B cell (primary cell): Measurements from ENCODE around the gene UMOD. TPM values are rescaled to one million over a fixed set of nuclear protein-coding genes. Genes with fewer than 3 reads are reported as not detected.

Source experiments
- ATAC-seq: fragments of 200-7000 bp; cut with Tn5 transposase; one replicate; pipeline ENCODE4 v1.10.0; 2021; ENCODE audit warnings: low read depth, mild to moderate bottlenecking, moderate number of reproducible peaks, moderate library complexity
- CTCF ChIA-PET: fragments of 350-600 bp; sonication (Branson Sonifier 250); formaldehyde crosslinking; loops from one replicate; lab custom pipeline; 2021; ENCODE audit warnings: antibody characterized with exemption, inconsistent platforms; lab: Charles Lee
- POLR2A ChIA-PET: fragments of 350-600 bp; sonication (Branson Sonifier 250); formaldehyde crosslinking; loops from one replicate; lab custom pipeline; 2021; ENCODE audit warnings: antibody characterized with exemption; lab: Charles Lee
- DNase-seq: peaks from one replicate; pipeline ENCODE4 v3.0.0; 2013
- H2AFZ ChIP-seq: 2 replicates; pipeline ENCODE4 v1.6.1; 2012; ENCODE audit warnings: mild to moderate bottlenecking, low read depth, low read length; ENCODE audit not compliant: insufficient read depth, poor library complexity, severe bottlenecking
- H3K27ac ChIP-seq, 2 donors: 1 replicate in 1 of 2; 2 replicates in 1 of 2; pipeline ENCODE4 v1.5.1; 2012 to 2013; ENCODE audit warnings: low read length in 2 of 2, mild to moderate bottlenecking in 2 of 2, moderate library complexity in 1 of 2
- H3K27me3 ChIP-seq, 4 experiments: fragments of 200-600 bp in 1 of 4; sonication (generic) in 1 of 4; replicated peaks in 1 of 4; 1 replicate in 2 of 4; 2 replicates in 2 of 4; pipeline versions ENCODE4 v1.6.1 to v1.7.0; 2013 to 2016; ENCODE audit warnings: low read length in 3 of 4, mild to moderate bottlenecking in 2 of 4, mixed read lengths in 1 of 4, moderate library complexity in 1 of 4; ENCODE audit not compliant: insufficient read depth in 4 of 4, control insufficient read depth in 3 of 4; ENCODE audit errors: control extremely low read depth in 1 of 4
- H3K36me3 ChIP-seq, 2 experiments: replicated peaks in 1 of 2; 1 replicate in 1 of 2; 2 replicates in 1 of 2; pipeline versions ENCODE4 v1.6.1 to v1.7.1; 2013; ENCODE audit warnings: low read length in 1 of 2; ENCODE audit not compliant: insufficient read depth in 2 of 2, control insufficient read depth in 1 of 2; ENCODE audit errors: control extremely low read depth in 1 of 2, extremely low read depth in 1 of 2
- H3K4me1 ChIP-seq, 2 donors: fragments of 200-600 bp in 1 of 2; sonication (generic) in 1 of 2; 1 replicate in 1 of 2; 2 replicates in 1 of 2; pipeline versions ENCODE4 v1.5.1 to v1.6.1; 2013 to 2017; ENCODE audit warnings: low read length in 2 of 2; ENCODE audit not compliant: control insufficient read depth in 2 of 2, insufficient read depth in 2 of 2
- H3K4me2 ChIP-seq: replicated peaks from 2 replicates; pipeline ENCODE3; 2012; ENCODE audit warnings: mild to moderate bottlenecking, low read depth, low read length; ENCODE audit not compliant: poor library complexity, severe bottlenecking
- H3K4me3 ChIP-seq, 5 experiments: fragments of 200-600 bp in 1 of 5; sonication (generic) in 1 of 5; 1 replicate in 3 of 5; 2 replicates in 2 of 5; pipeline versions ENCODE4 v1.5.1 to v1.7.0; 2011 to 2016; ENCODE audit warnings: low read length in 4 of 5, mild to moderate bottlenecking in 4 of 5, low read depth in 2 of 5, control low read depth in 1 of 5, moderate library complexity in 1 of 5; ENCODE audit not compliant: insufficient read depth in 1 of 5; ENCODE audit errors: control extremely low read depth in 1 of 5, extremely low read depth in 1 of 5
- H3K79me2 ChIP-seq: fragments of 200-600 bp; sonication (generic); one replicate; pipeline ENCODE4 v1.6.0; 2016; ENCODE audit warnings: low read length; ENCODE audit not compliant: control insufficient read depth, insufficient read depth
- H3K9ac ChIP-seq: fragments of 200-600 bp; sonication (generic); 2 replicates; pipeline ENCODE4 v1.6.1; 2017; ENCODE audit warnings: mild to moderate bottlenecking, low read length, moderate library complexity
- H3K9me3 ChIP-seq, 3 donors: one replicate each; pipeline versions ENCODE4 v1.6.1 to v1.7.1; 2013; ENCODE audit warnings: low read length in 2 of 3; ENCODE audit not compliant: control insufficient read depth in 2 of 3, insufficient read depth in 1 of 3; ENCODE audit errors: control extremely low read depth in 1 of 3
- H4K20me1 ChIP-seq: 2 replicates; pipeline ENCODE4 v1.6.0; 2012; ENCODE audit warnings: mild to moderate bottlenecking, low read length; ENCODE audit not compliant: insufficient read depth, control insufficient read depth, poor library complexity, severe bottlenecking
- H3K27ac Mint-ChIP-seq: one replicate; pipeline ENCODE4 v1.8.0; 2021; ENCODE audit warnings: mixed read lengths
- H3K27me3 Mint-ChIP-seq: one replicate; pipeline ENCODE4 v1.8.0; 2021; ENCODE audit warnings: mixed read lengths
- H3K4me1 Mint-ChIP-seq: one replicate; pipeline ENCODE4 v1.8.0; 2021; ENCODE audit warnings: mixed read lengths
- H3K4me3 Mint-ChIP-seq: one replicate; pipeline ENCODE4 v1.8.0; 2021; ENCODE audit warnings: mixed read lengths
- H3K9me3 Mint-ChIP-seq: one replicate; pipeline ENCODE4 v1.8.0; 2022; ENCODE audit warnings: mixed read lengths; ENCODE audit not compliant: insufficient read depth
- EZH2 ChIP-seq: IDR thresholded peaks from 2 replicates; pipeline ENCODE4 v1.6.1; 2012; ENCODE audit warnings: borderline replicate concordance, low read depth, mild to moderate bottlenecking, moderate library complexity, low read length; ENCODE audit not compliant: insufficient read depth, poor library complexity, severe bottlenecking
- WGBS: methylation state at CpG from one replicate; pipeline ENCODE4 v1.1.5; 2013; ENCODE audit warnings: missing lambda C conversion rate; ENCODE audit not compliant: insufficient coverage; 5-methylcytosine and 5-hydroxymethylcytosine counted together
- intact Hi-C: fragments of 100-400 bp; cut with micrococcal nuclease; formaldehyde crosslinking; loops from one replicate; pipeline ENCODE4 v1.10.0; 2022
- polyA plus RNA-seq: library from polyadenylated mRNA; depleted of rRNA; stranded (reverse); fragments of >200 nt; gene quantifications from 2 replicates; pipeline ENCODE4 v1.2.3, GENCODE V29; 2012
- total RNA-seq, 2 donors: library from RNA; stranded (reverse); fragments of 120-200 nt in 1 of 2; gene quantifications; 1 replicate in 1 of 2; 2 replicates in 1 of 2; pipeline versions ENCODE4 v1.2.3 to v1.2.4, GENCODE V29; 2013 to 2022
- TF ChIP-seq, protein P1 (sequence below): fragments of 200-600 bp; IDR thresholded peaks from one replicate; pipeline ENCODE4 v1.8.0; 2022; ENCODE audit warnings: antibody characterized with exemption, mild to moderate bottlenecking

Gene UMOD
- total and polyA plus RNA-seq, 2 donors (not counting 1 experiment from before 2014, with no cell fraction given), result not detected

DNA sequence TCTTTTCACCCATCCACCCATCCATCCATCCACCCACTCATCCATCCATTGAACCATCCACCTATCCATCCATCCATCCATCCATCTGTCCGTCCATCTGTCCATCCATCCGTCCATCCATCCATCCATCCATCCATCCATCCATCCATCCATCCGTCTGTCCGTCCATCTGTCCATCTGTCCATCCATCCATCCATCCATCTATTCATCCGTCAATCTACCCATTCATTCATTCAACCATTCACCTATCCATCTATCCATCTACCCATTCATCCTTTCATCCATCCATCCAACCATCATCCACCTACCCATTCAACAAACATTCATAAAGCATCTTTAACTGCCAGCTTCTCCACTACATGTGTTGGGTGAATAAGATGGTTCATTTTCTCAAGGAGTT is 54.1 kb downstream of the UMOD start:
- no peaks in the 10 kb centered on the region for H3K36me3 ChIP-seq
- H3K4me1 ChIP-seq, result no peaks in the 10 kb centered on the region
- no peak for DNase-seq
- no peaks in the 10 kb centered on the region for H4K20me1 ChIP-seq
- no peaks in the 10 kb centered on the region for H3K27me3 Mint-ChIP-seq
- H3K27ac ChIP-seq, result no peak overlapping the region
- ChIA-PET POLR2A (interaction anchor here (0.6 kb wide), 1 partner anchor 425 kb away, joined by 3 read pairs; no protein-coding TSS in a partner anchor), CTCF (no interaction called here)
- WGBS, result 84% methylated on average over 5 of the region's 5 CpGs
- H3K9ac ChIP-seq, result no peak overlapping the region
- TF ChIP-seq EZH2, result no peak
- TF ChIP-seq, protein P1, sequence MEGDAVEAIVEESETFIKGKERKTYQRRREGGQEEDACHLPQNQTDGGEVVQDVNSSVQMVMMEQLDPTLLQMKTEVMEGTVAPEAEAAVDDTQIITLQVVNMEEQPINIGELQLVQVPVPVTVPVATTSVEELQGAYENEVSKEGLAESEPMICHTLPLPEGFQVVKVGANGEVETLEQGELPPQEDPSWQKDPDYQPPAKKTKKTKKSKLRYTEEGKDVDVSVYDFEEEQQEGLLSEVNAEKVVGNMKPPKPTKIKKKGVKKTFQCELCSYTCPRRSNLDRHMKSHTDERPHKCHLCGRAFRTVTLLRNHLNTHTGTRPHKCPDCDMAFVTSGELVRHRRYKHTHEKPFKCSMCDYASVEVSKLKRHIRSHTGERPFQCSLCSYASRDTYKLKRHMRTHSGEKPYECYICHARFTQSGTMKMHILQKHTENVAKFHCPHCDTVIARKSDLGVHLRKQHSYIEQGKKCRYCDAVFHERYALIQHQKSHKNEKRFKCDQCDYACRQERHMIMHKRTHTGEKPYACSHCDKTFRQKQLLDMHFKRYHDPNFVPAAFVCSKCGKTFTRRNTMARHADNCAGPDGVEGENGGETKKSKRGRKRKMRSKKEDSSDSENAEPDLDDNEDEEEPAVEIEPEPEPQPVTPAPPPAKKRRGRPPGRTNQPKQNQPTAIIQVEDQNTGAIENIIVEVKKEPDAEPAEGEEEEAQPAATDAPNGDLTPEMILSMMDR, result no peak
- no peak overlapping the region for H3K27ac Mint-ChIP-seq
- no peak overlapping the region for H3K4me2 ChIP-seq
- H3K4me1 Mint-ChIP-seq, result no peaks in the 10 kb centered on the region
- H3K4me3 Mint-ChIP-seq, result no peak overlapping the region
- no peaks in the 10 kb centered on the region for H3K27me3 ChIP-seq
- no peaks in the 10 kb centered on the region for H3K9me3 Mint-ChIP-seq
- no peak overlapping the region for H3K4me3 ChIP-seq
- intact Hi-C loops, result no loop called here
- H2AFZ ChIP-seq, result no peak overlapping the region
- no peaks in the 10 kb centered on the region for H3K79me2 ChIP-seq
- no peaks in the 10 kb centered on the region for H3K9me3 ChIP-seq
- ATAC-seq, result no peak

DNA sequence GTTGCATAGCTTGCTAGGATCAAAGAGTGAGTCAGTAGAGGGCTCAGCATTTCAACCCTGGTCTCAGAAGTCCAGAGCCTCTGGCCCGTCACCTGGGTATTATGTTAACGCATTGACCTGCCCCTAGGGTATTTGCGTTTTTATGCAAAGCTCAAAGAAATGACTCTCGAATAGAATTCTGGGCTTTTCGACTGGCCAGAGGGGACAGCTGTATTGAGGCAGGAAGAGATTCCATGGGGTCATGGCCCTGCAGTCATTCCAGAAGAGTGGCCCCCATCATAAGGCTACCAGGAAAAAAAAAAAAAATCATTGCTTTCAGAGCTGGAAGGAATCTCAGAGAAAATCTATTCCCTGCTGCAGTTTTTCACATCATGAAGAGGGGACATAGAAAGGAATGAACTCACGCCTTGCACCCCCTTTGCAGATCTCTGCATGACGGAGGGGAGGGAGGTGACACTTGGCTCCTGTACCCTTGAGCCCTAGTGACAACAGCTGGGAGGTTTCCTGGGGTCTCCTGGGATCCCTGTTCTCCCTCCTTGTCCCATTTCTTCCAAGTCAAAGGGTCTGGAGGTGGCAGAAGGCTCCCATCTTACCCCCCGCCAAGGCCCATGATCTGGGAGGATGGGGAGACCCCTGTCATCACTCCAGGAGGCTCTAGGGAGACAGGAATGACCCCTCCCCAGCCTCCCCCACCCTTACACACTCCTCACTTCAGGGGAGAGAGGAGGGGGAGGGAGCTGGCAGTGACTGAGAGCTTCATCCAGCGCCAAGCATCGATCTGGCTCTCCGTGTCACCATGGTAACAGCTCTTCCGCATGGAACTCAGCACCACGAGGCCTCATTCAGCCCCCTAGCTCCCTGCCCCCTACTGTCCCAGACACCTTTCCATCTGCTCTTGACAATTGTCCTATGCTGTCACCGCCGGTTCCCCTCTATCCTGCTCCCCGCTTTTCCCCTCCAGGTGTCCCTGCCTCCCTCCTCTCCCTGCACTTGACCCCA is 61.0 kb downstream of the UMOD start:
- intact Hi-C loops, result no loop called here
- no peaks in the 10 kb centered on the region for H3K4me1 Mint-ChIP-seq
- no peaks in the 10 kb centered on the region for H3K9me3 Mint-ChIP-seq
- H3K4me3 ChIP-seq, result no peak overlapping the region
- H3K79me2 ChIP-seq, result no peaks in the 10 kb centered on the region
- H3K9ac ChIP-seq, result no peak overlapping the region
- H3K27ac Mint-ChIP-seq, result no peak overlapping the region
- DNase-seq (no peak), ATAC-seq (no peak)
- no peaks in the 10 kb centered on the region for H4K20me1 ChIP-seq
- 54% methylated on average over 15 of the region's 16 CpGs for WGBS
- no peak overlapping the region for H2AFZ ChIP-seq
- TF ChIP-seq EZH2, result no peak
- TF ChIP-seq, protein P1, result no peak
- ChIA-PET CTCF (interaction anchor here (1.6 kb wide), 1 partner anchor 9 kb away, joined by 3 read pairs; no protein-coding TSS in a partner anchor), POLR2A (no interaction called here)
- H3K27me3 Mint-ChIP-seq, result peaks cover 6% of the 10 kb centered on the region
- no peaks in the 10 kb centered on the region for H3K36me3 ChIP-seq
- H3K27me3 ChIP-seq, result no peaks in the 10 kb centered on the region
- H3K4me2 ChIP-seq, result no peak overlapping the region
- H3K9me3 ChIP-seq, result peaks cover 0 to 4% (median 0%) of the 10 kb centered on the region in 3 donors
- no peak overlapping the region for H3K4me3 Mint-ChIP-seq
- H3K27ac ChIP-seq, result no peak overlapping the region
- H3K4me1 ChIP-seq, result no peaks in the 10 kb centered on the region
